GM19324 (cell line): Measurements from ENCODE around the gene PARD3B.

Source experiments
- ATAC-seq: cut with Tn5 transposase; IDR thresholded peaks from one replicate; pipeline ENCODE4 v1.9.1; 2021; ENCODE audit warnings: mild to moderate bottlenecking, moderate library complexity; ENCODE audit not compliant: unreplicated experiment, low FRiP score

The PARD3B gene

DNA sequence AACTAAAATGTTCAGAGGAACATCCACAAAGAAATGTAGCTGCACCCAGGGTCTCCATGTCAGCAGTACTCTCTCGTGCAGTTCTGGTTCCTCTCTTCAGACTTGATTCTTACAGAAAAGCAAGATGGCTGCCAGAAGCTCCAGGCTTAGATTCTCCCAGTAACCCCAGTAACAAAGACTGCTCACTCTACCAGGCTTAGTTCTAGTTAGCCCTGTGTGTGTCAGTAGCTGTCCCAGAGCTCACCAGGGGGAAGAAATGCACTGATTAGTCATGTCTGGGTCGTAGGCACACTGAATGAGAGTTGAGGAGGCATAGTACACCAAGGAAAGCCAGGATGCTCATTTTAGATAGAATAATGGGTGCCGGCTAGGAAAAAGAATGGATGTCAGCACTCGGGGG, 742.0 kb downstream of the PARD3B start:
- ATAC-seq, result no peak

DNA sequence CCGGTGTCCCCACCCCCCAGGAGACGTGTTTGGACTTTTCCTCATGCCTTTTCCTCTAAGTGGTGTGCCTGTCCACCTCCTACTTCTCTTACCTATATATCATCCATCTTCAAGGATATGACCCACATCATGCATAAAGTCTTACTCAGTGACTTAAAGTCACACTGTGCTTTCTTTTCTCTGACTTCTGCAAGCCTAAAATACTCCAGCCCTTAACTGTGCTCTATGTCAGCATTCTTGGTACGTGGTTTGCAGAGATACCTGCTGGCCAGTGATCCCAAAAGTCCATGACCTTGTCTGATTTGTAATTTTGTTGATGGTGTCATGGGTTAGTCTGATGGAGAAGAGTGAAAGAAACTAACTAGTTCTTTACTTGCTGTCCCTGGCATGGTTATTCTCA, 743.4 kb downstream of the PARD3B start:
- no peak for ATAC-seq

DNA sequence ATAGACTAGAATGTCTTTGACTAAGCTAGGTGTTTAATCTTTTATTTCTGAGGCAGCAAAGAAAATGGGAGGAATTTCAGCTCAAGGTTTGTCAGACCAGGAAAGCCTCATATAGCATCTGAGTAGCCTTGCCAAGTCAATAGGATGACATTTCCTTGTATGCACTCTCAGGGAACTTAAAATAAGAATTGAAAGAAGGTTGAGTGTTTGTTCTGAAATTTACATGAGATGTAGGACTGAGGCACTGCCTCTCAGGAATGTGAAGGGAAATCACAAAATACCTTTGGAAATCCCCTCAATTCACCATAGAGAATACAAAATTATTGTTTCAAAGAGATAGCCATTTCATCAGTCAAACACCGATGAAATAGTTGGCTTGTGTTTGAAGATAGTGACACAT, 745.0 kb downstream of the PARD3B start:
- ATAC-seq, result no peak

DNA sequence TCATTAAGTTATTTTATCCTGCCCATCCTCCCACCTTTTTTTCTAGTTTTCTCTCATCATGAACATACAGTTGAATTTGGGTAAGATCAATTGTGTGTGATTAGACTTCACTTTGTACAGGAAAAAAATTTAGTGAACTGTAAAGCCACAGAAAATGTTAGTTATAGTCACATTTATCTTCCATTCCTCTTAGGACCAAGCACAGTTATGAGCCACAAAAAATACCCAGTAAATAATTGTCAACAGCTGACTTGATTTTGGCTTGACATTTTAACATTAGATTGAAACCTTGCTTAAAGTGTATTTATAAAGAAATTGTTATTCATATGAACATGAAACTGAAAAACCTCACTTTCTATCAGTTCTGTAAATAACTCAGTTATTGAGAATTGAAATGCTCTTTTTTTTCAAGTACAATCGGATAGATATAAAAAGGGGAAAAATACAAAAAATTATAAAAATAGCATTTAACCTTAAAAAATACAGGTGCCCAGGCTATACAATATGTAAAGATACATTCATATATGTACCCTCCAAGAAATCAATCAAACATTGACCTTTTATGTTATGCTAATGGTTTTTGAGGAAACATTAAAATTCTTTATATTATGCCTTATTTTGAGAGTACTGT, 747.5 kb downstream of the PARD3B start:
- no peak for ATAC-seq

DNA sequence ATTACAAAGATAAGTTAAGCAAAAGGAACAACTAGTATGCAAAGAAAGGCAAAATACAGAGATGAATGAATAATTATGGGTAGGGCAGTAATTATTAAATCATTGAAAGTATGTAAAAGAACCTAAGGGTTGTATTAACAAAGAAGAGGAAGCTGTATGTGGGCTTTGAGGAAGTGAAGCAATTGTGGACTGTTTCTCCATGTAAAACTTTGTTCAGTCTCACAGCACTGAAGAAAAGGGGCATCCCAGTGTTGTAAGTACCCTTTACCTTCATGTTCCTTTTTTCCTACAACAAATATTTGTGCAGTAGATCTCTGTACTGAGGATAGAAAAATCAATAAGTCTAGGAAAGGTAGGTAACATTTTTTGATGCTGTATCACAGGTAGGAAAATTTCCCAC, 748.3 kb downstream of the PARD3B start:
- ATAC-seq, result no peak

DNA sequence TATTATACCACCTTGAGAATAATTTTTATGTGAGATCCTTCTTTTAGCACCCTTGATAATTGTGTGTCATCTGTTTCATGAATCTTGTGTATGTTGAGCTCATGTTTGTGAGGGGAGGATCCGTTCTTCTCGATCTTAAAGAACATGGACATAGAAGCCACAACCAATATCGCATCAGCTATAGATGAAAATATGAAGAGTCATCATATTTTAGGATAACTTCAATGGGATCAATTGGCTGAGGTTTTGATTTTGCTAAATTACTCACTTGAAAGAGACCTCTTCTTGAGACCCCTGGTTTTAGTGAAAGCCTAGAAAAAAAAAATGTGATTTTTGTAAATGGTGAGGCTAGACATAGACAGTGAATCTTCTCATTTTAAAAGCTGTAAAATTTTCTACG, 751.7 kb downstream of the PARD3B start:
- no peak for ATAC-seq

DNA sequence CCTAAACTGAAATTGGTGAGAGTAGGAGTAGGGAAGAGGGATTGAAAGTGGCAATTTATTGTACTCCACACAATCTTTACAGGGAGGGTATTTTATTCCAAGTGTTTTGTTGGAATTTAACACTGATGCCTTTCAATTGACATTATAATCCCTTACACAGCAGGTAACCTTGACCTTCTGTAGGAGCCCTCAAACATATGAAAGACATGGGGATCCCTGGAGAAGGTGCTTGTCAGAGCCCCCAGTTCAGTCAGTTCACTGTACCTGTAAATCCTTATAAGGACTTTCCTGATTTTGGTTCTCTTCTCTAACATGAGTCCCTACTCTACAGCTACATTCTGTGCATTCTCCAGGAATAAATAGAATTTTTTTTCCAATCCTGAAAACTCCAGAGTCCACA, 752.1 kb downstream of the PARD3B start:
- ATAC-seq, result no peak

DNA sequence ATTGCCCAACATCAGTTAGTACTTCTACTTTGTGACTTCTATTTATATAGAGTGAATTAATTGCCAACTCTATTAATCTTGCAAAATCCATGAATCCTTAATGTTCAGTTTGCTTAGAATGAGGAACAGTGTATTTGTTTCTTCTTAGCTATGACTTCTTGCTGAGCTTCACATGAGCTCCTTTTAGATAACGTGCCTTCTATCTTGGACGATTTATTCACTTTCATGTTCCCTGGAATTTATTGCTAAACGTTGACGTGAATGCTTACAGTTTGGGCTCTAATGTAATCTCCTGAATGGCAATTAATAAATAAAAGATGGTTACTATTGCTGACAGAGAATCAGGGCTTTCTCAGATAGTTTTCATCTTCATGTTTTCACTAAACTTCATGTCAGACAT, 752.6 kb downstream of the PARD3B start:
- ATAC-seq, result no peak

DNA sequence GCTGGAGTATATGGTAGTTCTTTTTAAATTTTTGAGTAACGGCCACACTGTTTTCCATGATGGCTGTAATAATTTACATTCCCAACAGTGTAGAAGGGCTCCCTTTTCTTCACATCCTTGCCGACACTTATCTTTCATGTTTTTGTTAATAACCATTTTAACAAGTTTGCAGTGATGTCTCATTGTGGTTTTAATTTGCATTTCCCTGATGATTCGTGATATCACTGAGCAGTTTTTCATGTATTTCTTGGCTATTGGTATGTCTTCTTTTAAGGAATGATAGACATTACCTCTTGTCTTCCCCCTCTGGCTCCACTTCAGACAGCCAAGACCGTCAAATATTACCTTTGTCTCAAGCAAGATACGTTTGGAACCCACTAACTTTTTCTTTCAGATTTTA, 765.9 kb downstream of the PARD3B start:
- no peak for ATAC-seq

DNA sequence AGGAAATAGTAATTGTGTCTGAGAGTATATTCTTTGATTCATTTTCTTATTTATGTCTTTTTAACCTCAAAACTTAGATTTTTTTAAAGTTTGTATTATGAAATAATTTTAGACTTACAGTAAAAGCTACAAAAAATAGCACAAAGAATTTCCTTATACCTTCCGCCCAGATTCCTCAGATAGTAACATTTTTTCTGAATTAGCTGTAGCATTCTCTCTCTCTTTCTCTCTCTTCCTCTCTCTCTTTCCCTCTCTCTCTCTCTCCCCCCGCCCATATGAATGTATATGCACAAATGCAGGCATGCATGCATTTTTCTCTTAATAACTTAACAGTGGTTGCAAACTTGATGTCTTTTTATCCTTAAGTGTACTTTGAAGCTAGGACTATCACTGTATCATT, 776.0 kb downstream of the PARD3B start:
- no peak for ATAC-seq

DNA sequence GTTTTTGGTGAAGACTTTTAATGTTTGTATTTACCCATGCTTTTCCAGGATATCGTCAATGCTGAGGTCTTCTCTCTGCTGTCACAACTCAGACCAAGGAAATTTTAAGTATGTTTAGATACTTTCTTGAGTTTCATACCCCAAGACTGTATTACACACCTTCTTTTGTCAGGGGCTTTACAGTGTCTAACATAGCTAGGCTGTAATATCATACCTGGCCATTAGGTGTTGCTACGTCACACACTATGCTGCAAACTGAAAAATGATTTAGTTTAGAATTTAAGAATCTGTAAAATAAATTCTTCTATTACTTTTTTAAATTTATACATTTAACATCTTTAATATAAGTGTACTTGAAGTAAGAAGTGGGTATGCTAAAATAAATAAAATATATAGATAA, 778.7 kb downstream of the PARD3B start:
- ATAC-seq, result no peak

DNA sequence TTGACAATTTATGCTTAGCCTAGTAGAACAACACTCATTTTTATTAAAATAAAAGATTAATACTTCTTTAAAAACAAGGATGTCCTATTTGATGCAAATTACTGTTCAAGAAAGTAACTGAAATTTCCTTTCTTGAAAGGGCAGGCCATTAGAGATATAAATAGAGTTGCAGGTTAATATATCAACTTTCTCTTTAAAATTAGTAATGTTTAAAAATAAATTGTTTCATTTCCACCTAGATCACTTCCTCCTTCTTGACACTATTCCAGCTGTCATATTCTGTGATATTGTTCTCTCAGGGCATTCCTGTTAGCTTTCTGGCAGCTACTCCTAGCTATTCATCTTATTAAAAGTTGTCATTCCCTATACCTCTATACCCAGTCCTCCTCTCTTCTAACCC, 779.1 kb downstream of the PARD3B start:
- ATAC-seq, result no peak

DNA sequence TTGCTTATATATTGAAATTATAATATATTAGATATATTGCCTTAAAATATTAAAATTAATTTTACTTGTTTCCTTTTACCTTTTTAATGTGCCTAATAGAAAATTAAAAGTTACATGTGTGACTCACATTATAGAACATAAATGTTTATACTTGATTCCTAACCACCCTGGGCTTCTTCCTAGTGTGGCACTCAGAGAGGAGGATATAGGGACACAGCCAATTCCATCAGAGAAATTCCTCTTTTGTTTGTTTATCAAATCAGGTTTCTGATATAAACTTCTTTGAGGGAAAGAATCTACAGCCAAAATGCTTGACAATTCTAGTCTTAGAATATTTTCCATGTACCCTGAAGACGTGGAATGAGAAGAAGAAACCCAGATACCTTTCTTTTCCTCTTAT, 788.1 kb downstream of the PARD3B start:
- ATAC-seq, result no peak

DNA sequence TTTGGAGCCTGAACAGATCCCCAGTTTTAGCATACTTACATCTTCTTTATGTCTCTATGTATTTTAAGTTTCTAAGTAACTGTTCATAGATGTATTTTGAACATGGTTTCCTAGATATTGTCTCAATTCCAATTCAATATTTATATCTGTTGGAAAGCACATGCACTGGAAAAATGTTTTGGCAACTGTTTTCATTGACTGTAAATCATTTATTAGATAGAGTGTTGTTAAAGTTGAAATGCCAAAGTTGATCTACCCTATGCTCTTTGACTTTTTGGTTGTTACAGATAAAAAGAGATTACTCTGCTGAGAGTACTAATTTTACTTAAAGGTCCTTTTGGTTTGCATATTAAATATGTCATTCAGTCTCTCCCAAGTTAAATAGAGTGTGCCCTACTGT, 792.0 kb downstream of the PARD3B start:
- no peak for ATAC-seq

DNA sequence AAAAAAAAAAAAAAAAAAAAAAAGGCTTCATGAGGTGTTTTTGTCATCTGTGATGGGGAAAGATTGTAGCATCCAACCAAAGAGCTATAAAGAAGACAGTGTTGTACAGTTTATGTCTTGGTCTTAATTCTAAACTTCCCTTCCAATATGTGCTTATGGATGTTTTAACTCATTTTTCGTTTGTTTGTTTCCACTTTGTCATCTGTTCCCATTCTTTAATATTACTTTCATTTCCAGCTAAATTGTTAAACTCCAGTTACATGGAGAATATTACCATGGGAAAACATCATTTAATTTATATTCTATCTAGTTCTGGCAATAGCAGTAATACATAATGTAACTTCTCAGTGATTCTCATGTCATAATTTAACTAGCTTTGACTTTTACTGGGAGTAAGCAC, 792.9 kb downstream of the PARD3B start:
- ATAC-seq, result no peak

DNA sequence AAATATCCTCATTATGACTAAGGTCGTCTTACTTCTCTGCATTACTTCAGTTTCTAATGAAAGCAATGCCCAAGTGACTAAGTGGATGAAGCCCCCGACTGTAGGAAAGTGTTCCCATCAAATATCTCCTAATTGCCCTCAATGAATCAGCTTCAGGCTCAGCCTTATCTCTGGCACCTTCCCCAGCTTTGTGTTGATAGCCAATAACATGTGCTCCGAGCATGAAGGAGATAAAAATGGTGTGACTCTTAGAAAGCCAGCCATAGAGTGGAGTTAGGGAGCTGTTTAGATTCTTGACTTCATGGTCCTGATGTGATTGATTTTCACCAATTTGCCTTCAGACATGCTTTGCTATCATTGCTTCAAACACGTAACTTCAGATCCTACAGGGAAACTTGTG, 797.8 kb downstream of the PARD3B start:
- ATAC-seq, result no peak

DNA sequence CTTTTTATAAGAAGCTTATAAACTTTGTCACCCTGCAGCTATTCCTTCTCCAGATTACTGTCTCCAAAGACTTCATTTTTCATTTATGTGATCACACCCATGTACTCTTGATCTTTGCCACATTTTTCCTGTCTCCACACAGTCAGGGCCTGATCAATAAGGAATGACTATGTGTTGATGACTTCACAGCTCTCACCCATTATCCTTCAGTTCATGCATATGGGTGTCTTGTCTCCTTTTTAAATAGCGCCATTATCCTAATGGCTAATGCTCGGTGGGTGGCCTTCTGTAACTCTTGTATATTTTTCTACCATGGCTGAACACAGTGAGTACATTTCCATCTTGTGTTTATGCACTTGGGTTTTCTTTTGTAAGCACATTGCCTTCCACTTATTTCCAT, 801.4 kb downstream of the PARD3B start:
- ATAC-seq, result no peak

DNA sequence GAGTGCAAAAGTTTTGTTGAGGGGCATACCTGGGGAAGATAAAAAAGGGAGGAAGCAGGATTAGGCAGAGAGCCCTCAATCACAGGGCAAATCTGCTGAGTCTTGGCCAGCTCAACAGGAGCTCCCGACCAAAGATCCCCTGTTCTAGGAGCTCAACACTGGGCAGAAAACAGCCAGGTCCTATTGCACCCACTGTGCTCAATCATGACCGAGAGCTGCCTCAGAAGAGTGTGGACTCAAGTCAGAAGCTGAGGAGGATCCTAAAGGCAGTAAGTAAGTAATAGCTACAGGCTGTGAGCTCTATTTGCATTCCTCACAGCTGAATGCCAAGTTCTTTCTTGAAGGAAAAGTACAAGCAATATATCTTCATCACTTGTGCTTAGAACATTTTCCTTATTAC, 802.6 kb downstream of the PARD3B start:
- no peak for ATAC-seq

DNA sequence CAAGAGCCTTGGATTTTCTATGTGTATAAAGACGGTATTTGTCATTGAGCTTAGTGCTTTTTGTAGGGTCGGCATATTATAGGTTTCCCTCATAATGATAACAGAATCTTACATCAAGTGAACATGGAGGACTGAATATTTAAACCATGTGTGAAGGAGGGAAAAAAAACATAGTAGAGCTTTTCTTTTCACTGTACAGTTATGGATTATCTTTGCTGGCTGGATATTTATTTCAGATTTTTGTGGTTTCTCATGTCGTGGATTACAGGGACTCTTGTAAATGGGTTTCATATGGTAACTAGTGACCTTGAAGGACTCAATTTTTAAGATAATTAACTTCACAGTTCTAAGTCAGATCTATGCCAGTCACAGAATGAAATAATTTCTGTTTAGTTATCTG, 806.8 kb downstream of the PARD3B start:
- no peak for ATAC-seq

DNA sequence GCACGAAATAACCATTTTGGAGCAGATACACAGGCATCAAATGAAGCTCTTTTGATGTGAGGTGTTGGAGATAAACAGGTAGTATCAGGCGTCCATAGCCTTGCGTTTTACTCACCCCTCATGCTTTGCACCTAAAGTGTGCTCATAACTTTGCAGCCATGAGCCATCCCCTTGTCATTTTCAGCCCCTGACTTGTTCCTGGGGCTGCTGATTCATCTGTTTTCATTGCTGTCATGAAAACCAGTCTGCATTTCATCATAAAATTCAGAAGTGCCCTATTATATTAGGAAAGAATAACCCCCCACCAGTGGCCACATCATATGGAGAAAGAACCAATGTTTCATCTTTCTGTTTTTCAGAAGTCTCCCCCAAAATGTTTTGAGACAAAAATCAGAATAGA, 807.3 kb downstream of the PARD3B start:
- no peak for ATAC-seq

DNA sequence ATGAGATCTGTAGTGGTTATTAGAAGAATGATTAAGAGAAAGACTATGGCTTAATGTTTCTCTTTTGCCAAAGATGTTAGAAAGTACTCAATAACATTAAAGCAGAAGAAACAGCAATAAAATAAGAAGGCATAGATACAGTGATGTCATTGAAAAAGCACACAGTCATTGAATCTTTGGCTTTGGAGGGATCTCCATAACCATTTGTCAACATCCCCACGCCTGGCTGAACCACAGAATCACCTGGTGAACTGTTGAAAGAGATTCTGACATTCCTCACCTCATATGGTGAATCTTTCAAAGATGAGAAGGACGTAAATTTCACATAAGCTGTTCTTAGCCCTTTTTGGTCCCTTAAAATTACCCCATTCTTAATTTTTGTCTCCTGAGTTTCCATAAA, 812.5 kb downstream of the PARD3B start:
- no peak for ATAC-seq

DNA sequence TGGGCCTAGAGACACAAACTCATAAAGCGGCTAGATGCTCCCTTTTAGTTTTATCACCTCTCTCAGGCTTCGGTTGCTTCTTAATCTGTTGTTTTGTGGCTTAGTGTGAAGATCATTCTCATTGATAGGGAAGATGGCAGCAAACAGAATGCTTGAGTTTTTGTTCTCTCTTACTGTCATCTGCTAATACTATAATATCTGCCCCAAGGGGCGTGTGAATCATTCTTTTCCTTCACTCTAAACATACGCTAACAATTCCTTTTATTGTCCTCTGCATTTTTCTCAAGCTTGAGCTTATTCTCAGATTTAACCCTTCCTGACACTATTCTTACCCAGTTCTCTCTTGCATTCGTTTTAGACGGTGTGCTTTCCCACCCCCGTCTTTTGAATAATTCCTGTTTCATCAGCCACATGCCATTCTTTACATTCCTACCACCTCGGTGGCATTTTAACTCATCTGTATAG, 813.1 kb downstream of the PARD3B start:
- no peak for ATAC-seq

DNA sequence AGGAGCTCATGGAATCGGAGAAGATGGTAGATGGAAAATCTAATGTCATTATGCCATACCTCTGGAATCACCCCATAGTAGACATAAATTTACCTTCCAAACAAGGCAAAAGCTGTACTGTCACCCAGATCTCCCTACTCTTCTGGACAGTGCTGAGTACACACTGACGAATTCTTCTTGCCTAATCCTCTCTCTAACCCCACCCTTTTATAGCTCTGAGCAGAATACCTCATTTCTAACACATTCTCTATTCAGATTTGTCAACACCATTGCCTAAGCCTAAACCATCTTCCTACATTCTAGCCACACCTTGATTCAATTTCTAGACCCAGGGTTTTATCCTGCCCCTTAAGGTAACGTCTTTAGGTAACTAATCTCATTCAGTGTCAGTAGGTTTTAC, 816.0 kb downstream of the PARD3B start:
- no peak for ATAC-seq
